CD4-positive, alpha-beta T cell treated with Interleukin-15 for 4 hours (primary cell): ENCODE data around the gene INSL3.
A peak's percentile ranks its signal among the peaks of the same experiment; 100 is the strongest.

Experiments used
- DNase-seq: peaks from one replicate; pipeline ENCODE4 v3.0.0-alpha.2; 2020; ENCODE audit warnings: low spot score

The INSL3 gene

DNA sequence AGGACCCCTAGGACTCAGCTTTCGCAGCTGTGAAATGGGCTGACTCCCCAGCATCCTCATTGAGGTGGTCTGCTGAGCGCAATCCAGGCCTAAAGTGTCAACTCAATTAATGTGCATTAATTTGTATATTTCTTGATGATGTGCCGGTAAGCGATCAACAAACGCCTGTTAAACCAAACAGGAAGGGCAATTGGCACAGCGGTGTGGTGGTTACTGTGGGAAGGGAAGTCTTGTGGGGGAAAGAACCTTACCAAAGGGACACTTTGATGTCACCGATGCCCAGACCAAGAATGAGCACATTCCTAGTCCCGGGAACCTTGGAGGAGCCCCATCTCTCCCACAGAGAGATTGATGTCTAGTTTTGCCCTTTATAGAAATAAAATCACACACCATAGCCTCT is 24.8 kb upstream of the INSL3 start:
- DNase-seq: peak; percentile 52

DNA sequence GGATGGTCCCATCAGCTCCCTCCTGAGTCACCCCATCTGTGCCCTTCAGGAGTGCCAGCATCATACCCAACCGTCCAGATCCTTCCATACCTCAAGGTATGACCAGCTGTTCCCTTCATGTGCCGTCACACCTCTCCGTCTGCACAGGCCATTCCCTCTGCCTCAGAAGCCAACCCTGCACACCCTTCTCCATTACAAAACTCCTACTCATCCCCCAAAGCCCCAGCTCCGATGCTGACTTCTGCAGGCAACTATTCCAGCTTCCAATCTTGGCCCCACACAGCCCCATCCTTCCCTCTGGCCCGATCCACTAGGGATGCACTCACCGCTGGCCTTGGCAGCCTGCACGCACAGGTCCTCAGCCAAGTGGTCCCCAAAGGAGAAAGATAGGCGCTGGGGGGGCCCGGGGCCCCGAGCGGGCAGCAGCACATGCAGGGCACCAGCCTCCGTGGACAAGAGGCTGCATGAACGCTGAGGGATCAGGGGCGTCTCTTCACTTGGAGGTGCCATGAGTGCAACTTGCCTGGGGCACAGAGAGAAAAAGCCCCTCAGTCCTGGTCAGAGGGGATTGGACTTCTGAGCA is 22.7 kb upstream of the INSL3 start:
- DNase-seq: no peak

DNA sequence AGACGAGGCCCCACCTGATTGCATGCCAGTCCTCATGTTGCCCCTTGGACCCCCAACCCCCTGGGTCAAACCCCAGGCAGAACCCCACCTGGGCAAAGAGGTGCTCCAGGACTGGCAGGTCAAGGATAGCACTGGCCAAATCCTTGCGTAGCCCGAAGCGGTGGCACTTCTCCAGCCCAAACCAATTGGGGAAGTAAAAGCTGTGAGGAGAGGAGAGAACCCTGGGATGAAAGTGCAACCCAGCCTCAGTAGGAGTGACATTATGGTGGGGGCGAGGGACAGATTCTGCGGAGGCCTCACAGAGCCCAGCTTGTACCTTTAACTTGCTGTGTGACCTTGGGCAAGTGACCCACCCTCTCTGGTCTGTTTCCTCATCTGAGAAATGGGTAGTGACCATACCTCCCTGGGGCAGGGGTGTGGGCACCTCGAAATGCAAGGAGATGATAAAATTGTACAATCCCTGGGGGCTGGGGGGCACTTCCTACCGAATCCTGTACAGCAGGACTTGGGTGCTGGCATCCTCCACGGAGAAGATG is 22.0 kb upstream of the INSL3 start:
- DNase-seq: no peak

DNA sequence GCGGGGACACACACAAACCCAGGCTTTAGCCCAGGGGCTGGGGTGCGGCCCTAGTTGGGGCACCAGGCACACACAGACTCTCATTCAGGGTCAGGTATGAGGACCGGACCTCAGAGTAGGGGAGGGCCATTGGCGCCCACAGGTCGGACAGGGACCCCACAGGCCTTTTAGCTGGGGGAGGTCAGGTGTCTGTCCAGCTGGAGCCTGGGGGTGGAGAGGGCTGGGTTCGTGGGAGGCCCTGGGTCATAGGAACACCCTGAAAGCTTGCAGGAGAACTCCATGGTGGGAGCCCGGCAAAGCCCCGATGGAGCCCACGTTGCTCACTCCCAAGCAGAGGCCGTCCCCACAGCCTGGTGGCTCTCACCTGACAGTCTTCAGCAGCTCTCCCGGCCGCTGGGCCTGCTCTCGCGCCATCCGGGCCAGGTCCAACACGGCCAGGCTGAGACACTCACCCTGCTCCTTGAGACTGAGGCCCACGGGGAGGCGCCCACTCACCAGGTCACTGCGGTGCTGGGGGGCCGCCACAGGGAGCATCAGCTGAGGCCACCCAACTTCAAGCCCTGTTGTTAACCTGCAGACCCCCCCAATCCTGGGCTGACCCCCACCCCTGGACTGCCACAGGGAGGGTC is 21.5 kb upstream of the INSL3 start:
- DNase-seq: no peak

DNA sequence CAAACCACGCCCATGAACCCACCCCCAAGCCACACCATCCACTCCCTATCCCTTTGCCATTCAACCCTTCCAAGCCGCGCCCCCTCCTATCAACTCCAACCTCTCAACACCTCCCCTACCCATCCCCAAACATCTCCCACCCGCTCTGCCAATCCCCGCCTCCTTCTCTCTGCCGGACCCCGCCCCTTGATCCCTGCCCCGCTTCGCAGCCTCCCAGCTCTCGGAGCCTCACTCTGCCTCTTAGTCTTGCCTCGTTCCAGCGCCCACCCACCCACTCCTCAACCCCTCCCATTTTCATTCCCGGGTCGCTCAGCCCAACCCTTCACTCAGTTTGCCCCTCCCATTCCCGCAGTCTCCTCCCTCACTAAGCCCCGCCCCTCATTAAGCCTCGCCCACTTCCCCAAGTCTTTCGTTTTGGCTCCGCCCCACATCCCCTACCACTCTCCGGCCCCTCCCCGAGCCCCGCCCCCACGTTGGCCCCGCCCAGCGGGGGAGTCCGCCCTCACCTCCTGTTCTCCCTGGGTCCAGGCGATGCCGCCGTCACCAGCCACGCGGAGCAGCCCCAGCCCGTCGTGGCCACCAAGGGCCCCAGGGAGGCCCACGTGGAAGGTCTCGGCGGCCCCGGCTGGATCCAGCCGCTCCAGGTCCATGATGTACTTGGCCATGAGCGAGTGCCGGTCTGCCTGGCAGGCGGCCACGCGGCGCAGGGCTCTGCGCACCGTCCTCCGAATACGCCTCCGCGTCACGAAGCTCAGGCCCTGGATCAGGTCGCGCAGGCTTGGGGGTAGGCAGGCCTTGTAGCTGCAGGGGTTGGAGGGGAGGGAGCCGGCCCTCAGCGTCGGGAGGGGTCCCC is 20.7 kb upstream of the INSL3 start:
- no peak for DNase-seq

DNA sequence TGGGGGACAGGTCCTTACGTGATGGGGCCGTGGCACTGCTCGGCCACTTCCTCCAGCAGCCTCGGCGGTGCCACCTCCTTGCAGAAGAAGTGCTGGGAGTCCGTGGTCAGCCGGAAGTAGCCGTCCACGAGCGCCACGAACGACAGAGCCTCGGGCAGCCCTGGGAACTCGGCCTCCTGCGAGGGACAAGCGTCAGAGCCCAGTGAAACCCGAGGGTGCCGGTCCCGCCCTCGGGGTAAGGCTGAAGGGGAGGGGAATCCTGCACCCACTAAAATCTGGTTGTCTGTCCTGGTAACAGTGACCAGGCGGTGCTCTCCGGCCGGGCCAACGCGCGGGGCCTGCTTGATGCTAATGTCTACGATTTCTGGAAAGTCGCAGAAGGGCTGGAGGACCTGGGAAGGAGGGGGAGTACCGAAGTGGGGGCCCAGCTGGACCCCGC is 20.1 kb upstream of the INSL3 start:
- DNase-seq: no peak

DNA sequence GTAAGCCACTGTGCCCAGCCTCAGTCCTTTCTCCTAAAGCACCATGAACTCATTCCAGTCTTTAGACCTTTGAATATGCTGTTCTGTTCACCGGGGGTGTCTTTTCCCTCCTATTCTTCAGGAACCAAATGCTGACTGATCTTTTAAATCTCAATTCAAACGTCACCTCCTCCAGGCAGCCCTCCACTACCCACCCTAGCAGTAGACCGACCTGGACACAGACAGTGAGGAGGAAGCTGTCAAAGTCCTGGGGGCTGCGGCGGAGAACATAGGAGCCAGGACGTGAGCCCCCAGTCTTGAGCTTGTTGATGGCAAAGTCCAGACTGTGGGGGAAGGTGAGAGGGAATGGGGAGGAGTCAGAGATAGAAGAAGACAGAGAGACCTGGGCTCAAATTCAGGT is 18.7 kb upstream of the INSL3 start:
- no peak for DNase-seq

DNA sequence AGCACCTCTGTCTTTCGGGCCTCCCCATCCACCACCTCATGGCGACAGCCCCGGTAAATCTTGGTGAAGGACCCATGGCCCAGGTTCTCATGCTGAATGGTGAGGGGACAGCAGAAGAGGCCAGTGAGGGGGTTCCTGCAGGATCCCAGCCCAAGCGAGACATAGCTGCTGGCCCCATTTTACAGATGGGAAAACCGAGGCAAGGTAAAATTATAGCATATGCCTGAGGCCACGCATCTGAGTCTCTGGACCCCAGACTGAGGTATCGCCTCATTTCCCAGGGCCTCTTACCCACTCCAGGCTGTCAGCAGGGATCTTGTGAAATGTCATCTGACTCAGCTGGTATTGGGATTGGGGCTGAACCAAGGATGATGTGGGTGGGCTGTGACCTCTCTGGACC is 16.7 kb upstream of the INSL3 start:
- DNase-seq: no peak

DNA sequence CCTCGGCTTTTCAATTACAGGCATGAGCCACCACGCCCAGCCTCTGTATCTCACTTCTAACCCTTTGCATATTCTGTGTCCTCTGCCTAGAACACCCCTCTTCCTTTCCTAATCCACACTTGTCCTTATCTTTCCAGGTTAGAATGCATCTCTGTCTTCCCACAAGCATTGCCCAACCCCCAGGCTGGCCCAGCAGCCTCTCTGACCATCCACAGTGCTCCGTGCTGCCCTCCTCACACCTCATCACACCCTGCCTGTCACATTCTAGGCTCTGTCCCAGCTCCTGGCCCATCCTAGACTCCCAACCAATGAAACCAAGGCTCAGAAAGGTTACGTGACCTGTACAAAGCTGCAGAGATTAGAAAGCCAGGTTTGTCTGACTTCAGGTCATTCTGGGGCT is 15.2 kb upstream of the INSL3 start:
- no peak for DNase-seq

DNA sequence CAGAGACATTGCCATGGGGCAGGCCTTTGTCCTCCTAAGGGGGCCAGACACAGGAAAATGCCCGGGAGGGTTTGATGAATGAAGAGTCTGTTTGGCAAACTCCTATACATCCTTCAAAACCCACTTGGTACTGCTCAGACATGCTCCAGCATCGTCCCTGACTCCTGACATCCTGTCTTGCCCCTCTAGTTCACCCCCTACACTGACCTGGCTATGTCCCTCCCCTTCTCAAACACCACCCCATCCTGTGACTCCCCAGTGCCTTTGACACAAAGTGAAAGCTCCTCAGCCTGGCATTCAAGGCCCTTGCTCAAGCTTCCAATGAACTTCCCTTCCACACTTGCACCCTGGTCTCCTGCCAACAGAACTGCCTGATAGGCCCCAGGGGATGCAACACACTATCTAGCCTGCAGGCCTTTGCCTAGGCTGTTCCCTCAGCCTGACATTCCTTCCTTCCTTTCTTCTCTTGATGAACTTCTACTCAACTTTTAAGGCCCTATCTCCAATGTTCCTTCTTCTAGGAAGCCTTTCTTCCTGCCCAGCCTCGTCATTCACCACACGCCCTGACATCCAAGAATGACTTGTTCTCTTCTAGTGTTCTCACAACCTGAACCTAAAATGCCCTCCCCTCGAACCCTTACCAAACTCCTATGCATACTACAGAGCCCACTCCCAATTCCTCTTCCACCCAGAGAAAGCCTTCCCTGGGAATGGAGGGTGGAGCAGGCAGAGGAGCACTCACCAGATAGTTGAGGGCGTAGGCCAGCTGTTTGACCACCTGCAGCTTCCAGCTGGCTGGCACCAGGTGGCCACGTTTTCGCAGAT is 14.1 kb upstream of the INSL3 start:
- no peak for DNase-seq

DNA sequence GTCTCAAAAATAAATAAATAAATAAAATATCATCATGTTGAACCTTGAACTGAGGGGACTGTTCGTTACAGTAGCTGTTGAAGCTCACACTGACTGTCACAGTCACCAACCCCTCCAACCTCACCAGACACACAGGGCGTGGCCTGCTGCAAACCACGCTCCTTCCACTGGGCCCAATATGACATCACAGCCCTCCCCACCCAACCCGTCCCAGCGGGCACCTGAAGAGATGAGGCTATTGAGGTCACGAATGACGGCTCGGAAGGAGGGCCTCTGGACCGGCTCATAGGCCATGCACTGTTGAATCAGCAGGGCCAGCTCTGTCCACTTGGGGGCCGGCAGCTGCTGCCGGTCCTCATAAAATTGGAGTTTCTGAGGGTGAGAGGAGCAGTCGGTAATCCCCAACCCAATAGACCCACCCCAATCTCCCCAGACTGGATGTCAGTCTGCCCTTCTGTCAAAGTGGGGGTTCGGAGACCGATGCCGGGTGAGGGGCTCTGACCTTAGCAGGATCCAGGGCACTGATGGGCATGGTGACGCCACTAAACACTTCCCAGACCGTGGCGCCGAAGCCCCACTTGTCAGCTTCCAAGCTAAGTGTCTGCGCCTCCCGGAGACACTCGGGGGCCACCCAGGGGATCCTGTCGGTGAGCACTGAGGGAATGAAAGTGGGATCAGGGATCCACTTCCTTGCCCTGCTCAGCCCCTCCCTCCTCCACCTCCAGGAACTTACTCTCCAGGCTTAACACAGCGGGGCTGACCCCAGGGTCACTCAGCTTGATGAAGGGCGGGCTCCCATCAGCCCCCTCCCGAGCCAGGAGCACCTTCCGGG is 13.2 kb upstream of the INSL3 start:
- DNase-seq: no peak

DNA sequence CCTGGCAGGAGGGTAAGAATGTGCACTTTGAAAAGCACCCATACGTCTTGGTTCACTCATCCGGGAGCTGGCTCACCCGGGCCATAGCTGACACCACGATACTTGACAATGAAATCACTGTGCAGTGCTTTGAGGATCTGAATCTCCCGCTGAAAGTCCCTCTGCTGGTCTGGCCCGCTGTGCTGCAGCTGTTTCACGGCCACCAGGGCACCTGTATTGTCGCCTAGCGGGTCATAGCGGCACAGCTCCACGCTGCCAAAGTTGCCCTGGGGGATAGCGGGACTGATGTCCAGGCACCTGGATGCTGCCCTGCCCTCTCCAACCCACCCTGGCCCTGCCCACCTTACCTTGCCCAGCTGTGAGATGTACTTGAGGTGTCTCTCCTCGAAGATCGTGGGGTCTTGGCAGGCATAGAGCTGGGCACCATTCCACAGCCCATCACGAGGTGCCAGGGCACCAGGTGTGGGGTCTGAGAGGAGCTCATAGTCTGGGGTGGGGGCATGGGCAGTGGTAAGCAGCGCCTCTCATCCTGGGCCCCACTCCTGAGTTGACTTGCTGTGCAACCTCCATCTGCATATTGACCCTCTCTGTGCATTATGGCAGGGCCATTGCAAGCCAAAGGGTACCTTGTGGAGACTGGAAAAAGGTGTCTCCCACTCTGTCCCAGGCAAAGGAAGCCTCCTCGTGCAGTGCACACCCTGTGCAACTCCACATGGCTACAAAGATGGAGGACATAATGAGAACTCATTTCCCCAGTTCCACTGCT is 11.3 kb upstream of the INSL3 start:
- no peak for DNase-seq

DNA sequence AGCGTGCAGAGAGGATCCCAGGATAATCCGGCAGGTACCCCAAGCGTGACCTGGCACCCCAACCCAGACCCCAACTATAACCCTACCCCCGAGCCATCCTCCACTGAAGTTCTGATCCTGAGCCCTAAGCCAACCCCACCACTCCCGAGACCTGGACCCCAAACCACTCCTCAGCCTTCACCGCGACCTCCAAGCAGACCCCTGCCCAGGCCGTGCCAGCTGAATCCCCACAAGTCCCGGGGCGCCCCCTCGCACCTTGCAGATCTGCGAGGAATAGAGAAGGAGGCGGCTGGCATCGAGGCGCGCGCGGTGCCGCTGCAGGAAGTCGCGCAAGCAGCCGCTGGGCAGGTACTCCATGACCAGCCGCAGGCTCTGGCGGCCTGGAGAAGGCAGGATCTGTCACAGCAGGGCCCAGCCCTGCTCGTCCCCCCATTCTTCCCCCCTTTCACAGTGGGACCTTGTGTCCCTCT is 10.1 kb upstream of the INSL3 start:
- DNase-seq: no peak

DNA sequence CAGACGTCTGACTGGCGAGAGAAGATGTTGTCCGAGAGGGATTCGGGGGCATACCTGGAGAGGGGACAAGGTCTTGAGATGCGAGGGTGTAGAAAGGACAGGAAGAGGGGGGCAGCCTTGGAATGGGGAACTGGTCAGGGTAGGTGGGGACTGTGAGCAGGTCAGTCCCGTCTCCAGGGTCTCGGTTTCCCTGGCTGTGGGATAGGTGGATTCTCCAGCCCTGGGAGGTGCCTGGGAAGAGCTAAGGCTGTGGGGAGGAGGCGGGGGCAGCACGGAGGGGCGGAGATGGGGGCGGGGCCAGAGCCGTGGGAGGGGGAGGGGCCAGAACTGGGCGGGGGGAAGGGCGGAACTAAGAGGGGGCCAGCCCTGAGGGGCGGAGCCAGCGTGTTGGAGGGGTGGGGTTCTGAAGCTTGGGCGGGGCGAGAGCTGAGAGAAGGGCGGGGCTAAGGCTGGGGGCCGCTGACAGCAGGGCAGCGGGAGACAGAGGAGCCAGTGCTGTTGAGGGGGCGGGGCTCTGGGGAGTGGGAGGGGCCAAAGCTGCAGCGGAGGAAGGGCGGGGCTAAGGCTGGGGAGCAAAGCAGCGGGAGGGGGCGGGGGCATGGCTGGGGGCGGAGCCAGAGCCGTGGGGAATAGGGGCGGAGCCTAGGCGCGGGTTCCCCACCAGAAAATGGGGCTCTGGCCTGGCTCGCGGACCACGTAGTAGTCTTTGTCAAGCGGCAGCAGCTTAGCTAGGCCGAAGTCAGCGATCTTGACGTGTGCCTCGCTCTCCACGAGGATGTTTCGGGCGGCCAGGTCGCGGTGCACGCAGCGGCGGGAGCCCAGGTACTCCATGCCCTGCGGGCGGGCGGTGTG is 9.5 kb upstream of the INSL3 start:
- DNase-seq: no peak

DNA sequence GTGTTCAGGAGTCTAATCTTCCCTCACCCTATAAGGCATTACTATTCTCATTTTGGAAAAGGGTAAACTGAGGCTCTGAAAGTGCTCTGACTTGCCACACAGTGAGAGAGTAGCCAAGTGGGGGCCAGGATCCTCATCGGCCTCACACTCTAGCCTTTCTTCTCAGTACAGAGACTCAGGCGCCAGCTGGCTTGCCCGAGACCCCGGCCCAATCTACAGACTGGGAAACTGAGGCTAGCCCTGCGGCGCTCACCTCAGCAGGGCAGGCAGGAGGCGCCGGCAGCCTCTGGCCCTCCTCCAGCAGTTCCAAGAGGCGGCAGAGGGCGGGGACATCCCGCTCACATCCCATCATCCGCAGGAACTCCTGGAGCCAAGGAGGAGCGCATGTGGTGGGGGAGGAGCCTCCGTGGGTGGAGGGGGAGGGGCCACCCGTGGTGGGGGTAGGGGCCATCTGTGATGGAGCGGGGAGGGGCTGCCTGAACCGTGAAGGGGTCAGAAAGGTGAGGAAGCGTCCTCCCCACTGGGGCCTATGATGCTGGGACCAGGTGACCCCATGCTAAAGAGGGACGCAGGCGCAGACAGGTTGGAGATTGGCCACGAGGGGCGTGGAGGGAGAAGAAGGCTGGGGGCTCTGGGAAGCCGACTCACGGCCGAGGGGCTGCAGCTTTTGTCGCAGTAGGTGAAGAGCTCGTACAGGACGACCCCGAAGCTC is 8.7 kb upstream of the INSL3 start:
- DNase-seq: no peak

DNA sequence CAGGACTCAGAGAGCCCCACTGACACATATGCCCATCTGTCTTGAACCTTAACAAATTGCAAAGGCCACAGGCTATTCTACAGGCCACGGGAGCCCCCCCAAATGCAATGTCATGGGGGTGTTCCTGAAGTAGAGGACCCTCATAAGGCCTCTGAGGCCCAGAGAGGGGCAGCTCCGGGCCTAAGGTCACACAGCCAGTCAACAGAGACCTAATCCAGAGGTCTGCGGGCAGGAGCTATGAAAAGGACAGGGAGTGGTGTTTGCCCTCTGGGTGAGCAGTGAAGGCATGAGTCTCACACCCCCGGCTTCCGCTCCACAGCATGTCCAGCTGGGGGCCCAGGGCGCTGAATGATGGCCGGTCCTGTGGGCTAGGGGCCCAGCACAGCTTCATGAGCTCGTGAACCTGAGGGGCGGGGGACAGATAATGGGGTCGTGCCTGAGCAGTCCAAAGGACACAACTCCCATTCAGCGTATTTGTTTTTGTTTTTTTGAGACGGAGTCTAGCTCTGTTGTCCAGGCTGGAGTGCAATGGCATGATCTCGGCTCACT is 5.3 kb upstream of the INSL3 start:
- no peak for DNase-seq

DNA sequence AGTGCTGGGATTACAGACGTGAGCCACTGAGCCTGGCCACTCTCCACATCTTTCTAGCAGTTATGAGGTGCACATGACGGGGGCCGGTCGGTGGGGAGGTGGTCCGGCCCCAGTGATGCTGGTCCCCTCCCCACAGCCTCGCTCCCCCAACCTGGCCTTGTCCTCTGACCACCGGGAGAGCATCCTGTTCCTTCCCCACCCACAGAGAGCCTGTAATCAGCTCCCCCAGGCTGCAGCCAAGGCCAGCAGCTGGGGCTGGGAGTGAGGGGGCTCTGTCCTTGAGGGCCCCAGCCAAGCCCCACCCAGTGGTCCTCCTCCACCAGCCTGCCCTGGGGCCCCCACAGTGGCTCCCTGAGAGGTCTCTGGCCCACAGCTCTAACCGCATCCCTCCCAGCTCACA is 3.0 kb upstream of the INSL3 start:
- no peak for DNase-seq

DNA sequence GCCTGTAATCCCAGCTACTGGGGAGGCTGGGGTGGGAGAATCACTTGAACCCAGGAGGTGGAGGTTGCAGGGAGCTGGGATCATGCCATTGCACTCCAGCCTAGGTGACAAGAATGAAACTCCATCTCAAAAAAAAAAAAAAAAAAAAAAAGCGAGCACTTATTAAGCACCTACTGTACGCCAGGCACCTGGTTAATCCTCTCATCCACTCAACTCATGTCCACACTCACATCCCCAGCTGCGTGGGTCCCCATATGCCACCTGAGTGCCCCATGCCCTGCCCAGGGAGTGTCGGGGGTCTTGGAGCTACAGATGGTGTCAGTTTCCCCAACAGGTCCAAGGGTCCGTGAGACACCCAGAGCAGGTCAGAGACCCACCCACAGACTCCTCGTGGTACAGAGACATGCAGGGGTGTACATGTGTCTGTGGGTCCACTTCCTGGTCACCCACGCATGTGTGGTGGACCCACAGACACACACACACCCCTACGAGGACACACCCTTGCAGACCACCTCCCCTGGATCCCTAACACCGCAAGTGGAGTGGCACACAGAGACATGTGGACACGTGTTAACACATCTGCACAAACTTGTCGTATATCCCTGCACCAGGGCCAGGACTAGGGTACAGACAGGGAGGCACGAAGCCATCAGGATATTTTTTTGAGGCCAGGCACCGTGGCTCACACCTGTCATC is 3.5 kb downstream of the INSL3 start:
- DNase-seq: no peak
